Activated CD4-positive, CD25-positive, alpha-beta regulatory T cell treated with anti-CD3 and anti-CD28 coated beads, Interleukin-2, amount 50 U/mL, for 16 hours (primary cell): ENCODE data around the gene PAX9.

Experiments
- DNase-seq: peaks from one replicate; pipeline ENCODE4 v3.0.0-alpha.2; 2020; ENCODE audit warnings: low read depth, low spot score

The PAX9 gene

GRCh38 chr14:36655963-36656686 is 5.5 kb upstream of the PAX9 start:
- no peak for DNase-seq

- no peak for DNase-seq
Measured at GRCh38 chr14:36656687-36657398, 4.8 kb upstream of the PAX9 start.

- no peak for DNase-seq
Measured at GRCh38 chr14:36657399-36658122, 4.1 kb upstream of the PAX9 start.

GRCh38 chr14:36658123-36659009 is 3.3 kb upstream of the PAX9 start:
- DNase-seq = no peak

DNA sequence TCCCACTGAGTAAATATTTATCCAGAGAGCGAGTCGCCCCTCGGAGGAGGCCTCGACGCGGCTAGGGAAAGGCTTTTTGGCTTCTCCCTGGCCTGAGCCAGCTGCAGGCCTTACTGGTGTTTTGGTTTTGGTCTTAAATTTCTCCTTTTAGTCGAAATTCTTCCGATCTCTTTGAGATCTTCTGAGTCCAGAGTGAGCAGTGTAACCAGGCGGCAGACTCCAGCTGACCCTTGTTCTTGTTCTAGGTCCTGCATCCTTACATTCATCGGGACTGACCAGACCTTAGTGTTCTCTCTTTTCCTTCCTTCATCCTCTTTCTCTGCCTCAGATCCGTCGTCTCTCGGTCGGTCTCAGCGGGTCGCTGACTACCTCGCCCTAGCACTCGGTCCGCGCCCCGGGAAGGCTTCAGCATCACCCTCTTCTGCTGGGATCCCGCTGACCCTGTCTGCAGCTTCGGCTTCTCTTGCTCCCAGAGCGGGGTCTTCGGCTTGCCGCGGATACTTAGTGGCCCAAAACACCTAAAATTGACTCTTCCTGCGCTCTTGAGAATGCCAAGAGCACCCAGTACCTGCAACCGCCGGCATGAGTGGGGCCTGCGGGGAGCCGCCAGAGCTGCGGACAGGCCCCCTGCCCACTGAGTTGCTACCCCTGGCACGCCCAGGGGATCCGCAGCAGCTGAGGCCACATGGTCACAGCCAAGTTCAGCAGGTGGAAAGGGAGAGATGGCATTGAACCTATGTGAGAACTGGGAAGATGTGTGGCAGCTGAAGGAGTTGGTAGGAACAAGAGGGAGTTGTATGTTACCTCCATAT is 2.4 kb upstream of the PAX9 start:
- DNase-seq = no peak

- DNase-seq = no peak
Measured at GRCh38 chr14:36659822-36660735, 1.6 kb upstream of the PAX9 start.

DNA sequence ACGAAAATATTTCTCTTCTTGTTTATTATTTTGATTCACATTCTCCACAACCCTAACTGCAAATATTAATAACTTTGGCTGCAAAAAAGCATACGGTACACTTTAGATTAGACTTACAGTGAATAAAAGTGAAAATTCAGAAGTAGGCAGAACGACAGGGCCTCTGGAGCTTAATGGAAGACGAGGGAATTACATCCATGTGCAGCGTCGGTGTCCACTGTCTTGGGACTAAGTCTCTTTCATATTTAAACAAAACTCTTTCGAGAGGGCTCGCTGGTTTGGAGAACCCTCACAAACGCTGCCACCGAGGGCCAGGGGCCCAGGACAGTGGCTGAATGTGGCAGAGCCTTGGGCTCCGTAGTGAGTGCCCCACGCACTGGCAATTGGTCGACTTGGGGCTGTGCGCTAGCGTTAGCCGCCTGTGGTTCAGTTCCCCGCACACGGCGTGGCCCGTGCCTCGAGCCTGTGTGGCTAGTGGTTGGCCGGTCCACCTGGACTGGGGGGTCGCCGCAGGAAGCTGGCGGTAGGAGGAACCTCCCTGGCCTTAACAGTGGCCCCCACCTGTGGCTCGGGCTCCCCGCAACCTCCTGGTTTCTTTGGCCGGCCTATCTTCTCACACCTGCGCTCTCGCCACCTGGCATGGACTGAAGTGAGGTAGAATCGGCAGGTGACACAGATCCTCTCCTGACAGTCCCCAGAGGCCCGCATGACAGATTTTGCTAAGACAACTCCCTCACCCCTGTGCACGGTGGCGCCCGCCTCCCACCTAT is 739 bp upstream of the PAX9 start:
- no peak for DNase-seq

DNA sequence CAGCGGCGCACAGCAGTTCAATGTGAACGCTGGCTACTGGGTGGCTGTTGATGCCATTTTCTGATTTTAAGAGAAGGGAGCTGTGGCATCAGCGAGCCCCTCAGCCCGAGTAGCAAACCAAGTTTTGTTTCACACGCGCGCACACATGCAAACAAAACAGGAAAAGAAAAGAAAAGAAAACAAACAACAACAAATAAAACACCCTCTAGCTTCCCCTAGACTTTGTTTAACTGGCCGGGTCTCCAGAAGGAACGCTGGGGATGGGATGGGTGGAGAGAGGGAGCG is 540 bp downstream of the PAX9 start:
- DNase-seq = no peak

- DNase-seq = no peak
Measured at GRCh38 chr14:36662543-36663403, 1.1 kb downstream of the PAX9 start.

DNA sequence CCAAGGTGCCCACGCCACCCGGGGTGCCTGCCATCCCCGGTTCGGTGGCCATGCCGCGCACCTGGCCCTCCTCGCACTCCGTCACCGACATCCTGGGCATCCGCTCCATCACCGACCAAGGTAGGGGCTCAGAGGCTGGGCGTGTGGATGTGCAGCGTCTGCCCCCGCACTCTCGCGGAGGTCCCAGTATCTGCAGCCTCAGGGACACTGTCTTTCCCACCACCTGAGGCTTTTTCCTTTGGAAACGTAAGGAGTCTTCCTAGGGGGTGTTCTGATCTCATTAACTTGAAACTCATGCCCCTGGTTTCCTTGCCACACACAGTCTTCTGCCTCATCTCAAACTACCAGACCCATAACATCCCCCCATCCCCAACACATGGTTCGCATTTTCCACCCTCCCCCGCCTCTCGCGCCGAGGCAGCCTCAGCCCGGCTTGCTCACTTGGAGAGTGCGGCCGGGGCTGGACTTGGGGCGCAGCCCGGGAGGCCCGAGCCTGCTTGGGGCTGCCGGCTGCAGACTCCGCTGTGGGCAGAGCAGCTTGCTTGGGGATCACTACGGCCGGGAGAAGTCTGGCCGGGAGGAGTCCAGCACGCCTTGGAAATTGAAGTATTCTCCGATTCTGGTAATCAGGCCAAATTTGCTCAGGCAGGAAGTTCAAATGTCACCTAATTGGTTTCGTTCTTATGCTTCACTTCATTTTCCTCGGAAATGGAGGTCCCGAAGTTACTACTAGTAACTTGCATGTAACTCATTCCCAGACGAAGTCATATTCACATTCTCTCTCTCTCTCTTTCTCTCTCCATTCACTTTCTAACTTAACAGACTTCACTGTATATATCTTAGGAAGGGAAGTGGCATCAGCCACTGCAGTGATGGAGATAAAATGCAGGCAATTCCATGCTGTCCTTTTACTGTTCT is 2.0 kb downstream of the PAX9 start:
- no peak for DNase-seq

DNA sequence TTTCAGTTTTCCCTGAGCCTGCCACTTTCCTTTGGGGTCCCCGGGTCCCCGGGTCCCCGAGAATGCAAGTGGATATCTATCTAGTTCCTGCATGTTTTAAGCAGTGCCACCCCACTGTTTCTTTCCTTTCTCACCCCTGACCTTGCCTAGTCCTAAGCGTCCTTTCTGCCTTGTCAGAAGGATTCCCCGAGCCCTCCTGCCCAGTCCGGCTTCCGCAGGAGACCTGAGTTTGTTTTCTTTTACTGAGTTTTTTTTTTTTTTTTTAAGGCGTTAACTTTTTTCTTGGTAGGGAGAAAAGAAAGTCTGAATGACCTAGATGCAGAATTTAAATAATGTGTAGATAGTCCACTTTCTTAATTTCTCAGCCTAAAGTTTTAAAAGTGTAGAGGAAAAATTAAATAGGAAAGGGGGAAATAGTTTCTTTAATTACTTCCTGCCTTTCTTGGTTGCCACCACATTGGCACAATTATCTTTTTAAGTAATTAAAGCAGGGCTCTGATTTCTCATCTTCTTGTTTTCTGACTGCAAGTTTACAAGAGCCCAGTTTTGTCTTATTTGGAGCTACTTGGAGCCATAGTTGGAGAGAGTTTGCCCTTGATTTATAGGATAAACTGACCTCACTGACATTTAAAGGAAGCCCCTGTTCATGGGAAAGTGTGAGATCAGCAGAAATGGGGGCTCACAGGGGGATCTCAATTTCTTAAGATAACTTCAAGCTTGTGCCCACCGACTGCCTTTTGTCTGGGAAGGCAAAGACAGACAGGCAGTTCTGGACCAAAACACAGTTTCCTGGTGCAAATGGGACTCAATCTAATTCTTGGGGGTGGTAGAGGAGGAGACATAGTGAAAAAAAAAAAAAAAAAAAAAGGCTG is 2.9 kb downstream of the PAX9 start:
- no peak for DNase-seq

DNA sequence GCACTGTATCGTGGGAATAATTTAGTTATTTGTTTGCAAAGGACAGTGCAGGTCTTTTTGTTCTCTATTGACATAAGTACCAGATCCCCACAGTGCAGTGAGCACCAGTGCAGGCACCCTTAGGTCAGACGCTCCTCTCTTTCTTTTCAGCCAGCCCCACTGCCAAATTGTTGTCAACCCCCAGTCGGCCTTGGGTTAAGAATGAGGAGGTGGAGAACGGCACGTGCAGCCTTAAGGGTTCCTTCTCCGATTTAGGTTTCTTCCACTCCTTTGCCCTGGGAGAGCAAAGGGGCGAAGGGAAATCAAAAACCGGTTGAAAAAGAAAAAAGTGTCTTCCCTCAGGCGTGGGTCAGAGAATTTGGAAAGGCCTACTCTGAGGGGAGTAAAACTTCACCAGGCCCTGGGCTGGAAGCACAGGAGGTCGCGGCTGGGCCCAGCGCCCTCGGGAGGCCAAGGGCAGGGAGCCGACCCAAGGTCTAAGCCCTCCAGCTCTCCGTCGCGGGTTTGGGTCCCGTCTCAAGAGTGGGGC is 4.3 kb downstream of the PAX9 start:
- no peak for DNase-seq

- no peak for DNase-seq
Measured at GRCh38 chr14:36666416-36667206, 5.0 kb downstream of the PAX9 start.

GRCh38 chr14:36667679-36668078 is 6.0 kb downstream of the PAX9 start:
- DNase-seq = no peak

- no peak for DNase-seq
Measured at GRCh38 chr14:36671149-36671548, 9.5 kb downstream of the PAX9 start.
